ENCODE measurements around the gene POC1B. TPM values are rescaled to one million over a fixed set of nuclear protein-coding genes. Genes with fewer than 3 reads are reported as not detected.

Gene POC1B
- total RNA-seq, 1 donor from 2014 or later, result 13.1 TPM

DNA sequence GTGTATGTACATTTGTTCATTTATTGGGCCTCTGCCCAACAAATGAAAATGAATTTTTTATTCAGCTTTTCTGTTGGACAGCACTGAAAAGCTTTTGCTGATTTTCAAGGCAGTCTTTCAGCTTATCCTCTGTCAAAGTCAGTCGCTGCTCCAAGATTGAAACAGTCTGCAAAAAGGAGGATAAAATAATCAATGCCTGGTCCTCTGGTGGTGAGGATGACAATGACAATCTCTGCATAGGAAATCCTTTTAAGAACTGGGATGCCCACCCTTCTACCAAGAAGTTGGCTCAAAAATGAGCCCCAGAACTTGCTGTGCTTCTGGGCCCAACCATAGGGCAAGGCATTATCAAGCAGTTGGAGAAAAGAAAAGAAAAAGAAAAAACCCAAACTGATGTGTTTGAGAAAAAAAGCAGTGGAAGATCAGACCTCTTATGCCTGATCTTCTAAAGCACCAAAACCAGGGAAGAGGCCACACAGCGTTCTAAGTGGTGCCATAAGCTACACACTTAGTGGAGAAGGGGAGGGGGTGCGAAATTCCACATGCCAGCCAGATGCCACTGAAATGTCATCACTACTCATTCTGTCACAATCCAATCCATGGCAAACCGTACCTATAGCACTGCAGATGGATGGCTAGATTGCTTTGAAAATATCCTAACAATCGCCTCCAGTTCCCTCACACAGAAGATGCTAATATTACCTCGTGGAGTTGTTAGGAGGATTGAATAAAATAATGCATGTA lies 104.6 kb downstream of the POC1B start:
- DNase-seq (ENCODE audit: low read depth in 2 of 2), result no peak

DNA sequence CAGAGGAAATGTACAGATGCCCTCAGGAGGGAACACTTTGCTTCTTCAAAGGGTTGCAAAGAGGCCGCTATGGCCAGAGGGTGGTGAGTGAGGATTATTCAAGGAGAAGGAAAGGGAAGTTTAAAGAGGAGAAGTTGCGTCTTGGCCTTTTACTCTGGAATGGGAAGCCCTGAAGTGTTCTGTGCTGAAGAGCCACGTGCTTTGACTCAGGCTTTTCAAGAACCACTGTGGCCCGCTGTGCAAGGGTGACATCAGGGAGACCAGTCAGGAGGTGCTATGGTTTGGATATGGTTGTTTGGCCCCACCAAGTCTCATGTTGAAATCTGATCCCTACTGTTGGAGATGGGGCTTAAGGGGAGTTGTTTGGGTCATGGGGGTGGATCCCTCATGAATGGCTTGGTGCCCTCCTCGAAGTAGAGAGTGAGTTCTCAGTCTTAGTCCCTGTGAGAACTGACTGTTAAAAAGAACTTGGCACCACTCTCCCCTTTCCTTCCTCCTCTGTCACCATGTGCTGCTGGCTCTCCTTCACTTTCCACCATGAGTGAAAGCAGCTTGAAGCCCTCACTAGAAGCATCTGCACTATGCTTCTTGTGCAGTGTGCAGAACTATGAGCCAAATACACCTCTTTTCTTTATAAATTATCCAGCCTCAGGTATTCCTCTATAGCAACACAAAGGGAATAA lies 107.5 kb downstream of the POC1B start:
- DNase-seq (ENCODE audit: low read depth in 2 of 2), result no peak

DNA sequence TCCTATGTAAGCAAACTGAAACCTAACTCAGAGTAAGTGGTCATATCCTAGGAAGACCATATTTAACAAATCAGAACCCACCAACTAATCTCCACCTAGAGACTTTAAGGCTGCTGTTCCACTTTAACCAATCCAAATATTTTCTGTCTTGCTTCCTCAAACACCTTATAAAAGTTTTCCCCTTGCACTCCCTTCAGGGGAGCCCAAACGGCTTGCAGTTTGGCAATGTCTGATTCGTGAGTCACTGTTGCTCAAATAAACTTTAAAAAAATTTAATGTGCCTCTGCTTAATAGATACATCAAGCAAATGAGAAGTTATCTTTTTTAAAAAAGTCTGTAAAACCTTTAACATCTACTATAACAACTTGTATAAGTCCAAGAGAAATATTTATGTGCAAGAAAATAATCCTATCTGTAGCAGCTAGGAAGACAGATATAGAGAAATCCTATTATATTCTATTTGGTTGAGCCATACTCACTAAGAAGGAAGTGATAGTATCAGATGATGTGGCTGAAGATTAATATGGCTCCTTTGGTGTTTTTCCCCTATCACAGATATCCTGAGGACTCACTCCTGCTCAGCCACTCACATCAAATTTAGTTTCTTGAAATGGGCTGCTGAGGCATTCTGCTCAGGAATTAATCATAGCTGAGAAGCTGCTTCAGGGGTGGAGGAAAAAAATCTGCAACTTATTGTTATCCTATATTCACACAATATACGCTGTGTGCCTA lies 108.4 kb downstream of the POC1B start:
- peak in 1 of 2 donors; percentile 20 for DNase-seq (ENCODE audit: low read depth in 2 of 2)

DNA sequence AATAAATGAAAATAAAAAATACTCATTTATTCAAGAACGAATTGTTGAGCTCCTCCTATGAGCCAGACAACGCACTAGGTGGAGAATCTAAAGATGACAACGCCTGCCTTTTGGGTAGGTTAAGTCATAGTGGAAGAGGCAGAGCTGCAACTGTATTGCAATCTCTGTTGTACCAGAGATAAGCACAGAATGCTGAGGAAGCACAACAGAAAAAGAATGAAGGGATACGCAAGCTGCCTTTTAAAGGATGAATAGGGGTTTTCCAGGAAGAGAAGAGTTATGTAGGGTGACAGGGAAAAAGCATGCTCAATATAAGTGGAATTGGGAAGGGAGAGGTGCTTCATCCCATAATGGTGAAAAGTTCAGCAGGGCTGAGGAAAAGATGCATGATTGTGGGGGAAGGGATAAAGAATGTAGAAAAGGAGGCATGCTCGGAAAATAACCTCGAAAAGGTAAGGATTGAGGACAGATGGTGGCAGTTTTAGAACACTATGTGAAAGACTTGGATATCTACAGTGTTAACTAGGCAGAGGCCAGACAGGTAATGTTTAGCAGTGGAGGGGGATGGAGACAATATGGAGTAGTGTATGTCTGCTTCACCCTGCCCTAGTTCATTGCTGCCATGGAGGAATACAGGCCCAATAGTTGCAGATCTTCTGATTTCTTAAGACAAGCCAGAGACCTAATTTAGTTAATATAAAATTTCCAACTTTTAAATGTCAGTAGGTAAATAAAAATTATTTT lies 109.6 kb downstream of the POC1B start:
- no peak for DNase-seq (ENCODE audit: low read depth in 2 of 2)

DNA sequence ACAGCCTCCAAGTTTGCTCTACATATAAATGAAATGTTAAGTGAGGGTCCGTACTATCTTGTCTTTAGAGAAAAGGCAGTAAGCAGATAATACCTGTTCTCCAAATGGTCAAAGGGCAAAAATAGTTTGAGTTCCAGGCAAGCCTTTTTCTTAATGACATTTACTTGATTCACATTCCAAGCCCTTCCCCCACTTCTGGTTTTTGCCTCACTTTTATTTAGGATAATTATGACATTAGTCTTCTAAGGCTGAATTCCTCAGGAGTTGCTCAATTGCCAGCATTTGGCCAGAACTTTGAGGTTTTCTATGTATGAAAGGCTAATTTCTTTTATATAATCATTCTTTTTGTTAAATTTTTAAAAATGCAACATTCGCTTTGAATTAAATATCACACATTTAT lies 111.0 kb downstream of the POC1B start:
- no peak for DNase-seq (ENCODE audit: low read depth in 2 of 2)

DNA sequence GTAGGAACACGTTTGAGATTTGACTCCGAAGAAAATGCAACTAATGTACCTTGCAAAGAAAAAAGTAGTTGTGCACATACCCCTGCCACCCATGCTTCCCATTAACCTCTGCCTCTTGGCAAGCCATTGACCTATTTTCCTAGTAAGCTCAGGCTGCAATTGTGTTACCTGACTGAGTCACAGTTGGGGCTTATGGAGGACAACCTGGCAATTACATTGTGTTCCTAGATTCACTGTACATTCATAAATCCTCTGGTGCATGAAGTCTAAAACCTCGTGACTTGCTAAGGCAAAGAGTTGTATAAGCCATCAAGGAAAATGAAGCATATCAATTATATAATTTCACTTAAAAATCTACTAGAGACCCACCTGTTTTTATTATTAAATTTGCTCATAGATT lies 111.5 kb downstream of the POC1B start:
- DNase-seq (ENCODE audit: low read depth in 2 of 2), result no peak

DNA sequence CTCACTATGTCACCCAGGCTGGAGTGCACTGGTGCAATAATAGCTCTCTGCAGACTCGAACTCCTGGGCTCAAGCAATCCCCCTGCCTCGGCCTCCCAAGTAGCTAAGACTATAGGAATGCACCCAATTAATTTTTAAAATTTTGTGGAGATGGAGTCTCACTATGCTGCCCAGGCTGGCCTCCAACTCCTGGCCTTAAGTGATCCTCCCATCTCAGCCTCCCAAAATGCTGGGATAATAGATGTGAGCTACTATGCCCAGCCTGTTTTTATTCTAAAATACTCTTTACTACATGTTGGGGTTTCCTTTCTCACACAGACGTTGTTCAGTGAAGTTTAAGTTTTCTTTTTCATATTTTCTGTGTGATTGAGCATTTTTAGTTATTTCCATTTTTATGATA lies 112.6 kb downstream of the POC1B start:
- no peak for DNase-seq (ENCODE audit: low read depth in 2 of 2)

DNA sequence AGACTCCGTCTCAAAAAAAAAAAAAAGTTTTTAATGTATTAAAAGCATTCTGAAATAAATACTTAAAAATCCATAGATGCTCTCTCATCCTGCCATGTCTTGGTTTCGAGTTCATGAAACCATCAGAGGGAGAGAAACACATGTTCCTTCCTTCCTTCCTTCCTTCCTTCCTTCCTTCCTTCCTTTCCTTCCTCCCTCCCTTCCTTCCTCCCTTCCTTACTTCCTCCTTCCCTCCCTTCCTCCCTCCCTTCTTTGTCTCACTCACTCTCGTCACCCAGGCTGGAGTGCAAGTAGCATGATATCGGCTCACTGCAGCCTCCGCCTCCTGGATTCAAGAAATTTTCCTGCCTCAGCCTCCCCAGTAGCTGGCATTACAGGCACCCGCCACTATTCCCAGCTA lies 113.2 kb downstream of the POC1B start:
- DNase-seq (ENCODE audit: low read depth in 2 of 2), result no peak

DNA sequence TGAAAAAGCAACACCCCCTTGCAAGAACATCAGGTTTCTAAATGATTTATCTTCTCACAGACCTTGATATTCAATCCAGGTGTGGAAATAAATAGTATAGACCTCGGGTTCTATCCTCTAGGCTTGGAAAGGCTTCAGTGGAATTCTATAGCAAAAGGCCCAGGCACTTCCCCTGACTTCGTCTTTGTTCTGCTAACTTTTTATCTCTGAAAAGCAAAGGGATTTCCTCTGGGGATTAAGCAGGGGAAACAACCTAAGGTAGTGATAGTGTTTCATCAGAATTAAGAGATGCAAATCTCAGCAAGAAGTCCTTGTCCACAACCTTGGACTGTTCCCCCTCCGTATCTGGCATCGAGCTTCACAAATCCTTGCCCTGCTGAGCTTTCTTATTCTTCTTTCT lies 114.0 kb downstream of the POC1B start:
- DNase-seq (ENCODE audit: low read depth in 2 of 2), result no peak

DNA sequence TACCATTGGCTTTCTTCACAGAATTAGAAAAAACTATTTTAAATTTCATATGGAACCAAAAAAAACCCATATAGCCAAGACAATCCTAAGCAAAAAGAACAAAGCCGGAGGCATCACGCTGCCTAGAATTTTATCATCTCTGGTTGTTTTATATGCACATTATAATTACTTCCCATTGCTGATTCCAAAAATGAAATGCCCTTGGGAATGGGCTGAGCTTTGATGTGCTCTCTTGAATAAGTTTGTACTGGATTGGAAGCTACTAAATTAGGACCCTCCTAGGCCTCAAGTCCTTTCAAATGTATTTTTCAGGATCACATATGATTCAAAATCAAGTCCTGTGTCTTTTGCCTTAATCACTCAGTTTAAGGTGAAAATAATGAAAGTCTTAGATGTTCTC lies 114.6 kb downstream of the POC1B start:
- no peak for DNase-seq (ENCODE audit: low read depth in 2 of 2)

DNA sequence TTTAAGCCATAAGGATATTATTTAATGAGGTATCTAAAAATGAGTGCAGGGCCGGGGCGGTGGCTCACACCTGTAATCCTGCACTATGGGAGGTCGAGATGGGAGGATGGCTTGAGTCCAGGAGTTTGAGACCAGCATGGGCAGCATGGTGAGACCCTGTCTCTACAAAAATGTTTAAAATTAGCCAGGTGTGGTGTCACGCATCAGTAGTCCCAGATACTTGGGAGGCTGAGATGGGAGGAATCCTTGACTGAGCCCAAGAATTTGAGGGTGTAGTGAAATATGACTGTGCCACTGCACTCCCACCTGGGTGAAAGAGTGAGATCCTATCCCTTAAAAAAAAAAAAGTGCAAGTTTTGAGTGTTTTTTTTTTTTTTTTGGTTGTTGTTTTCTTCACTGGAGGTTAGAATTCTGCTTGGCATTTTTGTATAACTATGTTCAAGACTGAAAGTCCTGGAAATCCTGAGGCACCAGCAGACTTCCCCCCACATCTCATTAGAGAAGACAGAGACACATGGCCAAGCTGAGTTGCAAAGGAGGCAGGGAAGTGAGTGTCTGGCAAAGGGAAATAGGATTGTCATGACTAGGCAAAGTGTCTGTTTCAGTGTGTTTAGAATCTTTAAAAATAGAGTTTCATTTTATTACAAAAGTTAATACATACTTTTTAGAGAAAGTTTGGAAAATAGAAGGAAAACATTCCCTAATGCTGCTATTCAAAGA lies 120.1 kb downstream of the POC1B start:
- peak in 1 of 2 donors; percentile 39 for DNase-seq (ENCODE audit: low read depth in 2 of 2)

DNA sequence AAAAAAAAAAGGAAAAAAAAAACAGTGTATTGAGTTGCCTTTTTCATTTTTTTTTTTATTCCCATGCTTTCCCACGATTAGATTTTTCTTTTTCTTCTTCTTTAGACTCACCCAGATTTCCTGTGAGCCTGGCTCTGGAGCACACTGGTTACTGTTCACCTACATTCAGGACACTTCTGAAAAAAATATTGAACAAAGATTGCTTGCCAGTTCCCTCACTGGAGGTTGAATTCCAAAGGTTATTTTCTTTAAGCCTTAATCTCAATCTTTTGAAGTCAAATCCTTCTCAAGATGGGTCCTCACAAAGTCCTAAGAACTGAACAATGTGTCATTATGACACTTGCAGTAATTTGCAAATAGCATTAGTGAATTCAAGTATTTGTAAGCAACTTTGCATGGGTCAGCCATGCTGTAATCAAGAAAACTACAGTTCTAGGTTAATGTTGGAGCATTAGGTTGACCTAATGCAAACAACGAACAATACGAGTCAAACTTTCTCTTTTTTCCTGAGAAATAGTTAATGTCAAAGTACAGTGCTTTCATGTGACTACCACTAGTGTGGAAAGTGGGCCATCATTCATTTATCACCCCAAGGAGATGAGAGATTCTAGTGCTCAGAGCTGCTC lies 124.3 kb downstream of the POC1B start:
- DNase-seq (ENCODE audit: low read depth in 2 of 2), result no peak

DNA sequence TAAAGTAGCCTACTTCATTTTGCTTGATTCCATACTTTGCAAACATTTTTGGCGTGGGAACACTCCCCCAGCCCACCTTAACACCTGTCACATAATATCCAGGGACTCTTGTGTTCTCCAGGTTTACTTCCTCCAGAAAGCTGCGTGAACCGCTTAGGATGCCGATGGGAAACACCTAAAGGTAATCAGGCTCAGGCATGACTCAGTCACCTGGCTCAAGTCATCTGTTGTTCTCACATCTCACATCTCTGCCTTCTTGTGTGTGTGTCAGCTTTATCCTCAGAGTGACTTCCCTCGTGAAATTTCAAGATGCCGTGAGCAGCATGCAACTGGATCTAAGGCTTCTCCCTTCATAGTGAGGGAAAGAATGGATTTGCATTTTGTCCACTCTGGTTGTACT lies 125.4 kb downstream of the POC1B start:
- no peak for DNase-seq (ENCODE audit: low read depth in 2 of 2)

DNA sequence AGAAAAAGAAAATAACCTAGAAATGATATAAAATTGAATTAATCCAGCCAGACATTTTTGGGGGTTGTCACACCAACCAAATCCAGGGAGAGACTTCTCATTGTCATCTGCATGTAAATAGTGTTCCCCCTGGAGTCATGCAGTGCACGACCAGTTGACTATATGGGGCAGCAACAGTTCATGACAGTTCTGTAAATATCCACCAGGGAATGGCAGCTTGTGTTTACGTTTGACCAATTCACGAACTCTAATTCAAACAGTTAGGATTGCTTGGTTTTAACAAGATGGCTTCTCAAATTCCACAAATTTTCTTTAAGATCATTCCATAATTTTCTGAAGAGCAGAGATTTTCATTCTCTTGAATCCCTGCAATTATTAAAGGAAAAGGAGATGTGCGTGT lies 130.1 kb downstream of the POC1B start:
- no peak for DNase-seq (ENCODE audit: low read depth in 2 of 2)

DNA sequence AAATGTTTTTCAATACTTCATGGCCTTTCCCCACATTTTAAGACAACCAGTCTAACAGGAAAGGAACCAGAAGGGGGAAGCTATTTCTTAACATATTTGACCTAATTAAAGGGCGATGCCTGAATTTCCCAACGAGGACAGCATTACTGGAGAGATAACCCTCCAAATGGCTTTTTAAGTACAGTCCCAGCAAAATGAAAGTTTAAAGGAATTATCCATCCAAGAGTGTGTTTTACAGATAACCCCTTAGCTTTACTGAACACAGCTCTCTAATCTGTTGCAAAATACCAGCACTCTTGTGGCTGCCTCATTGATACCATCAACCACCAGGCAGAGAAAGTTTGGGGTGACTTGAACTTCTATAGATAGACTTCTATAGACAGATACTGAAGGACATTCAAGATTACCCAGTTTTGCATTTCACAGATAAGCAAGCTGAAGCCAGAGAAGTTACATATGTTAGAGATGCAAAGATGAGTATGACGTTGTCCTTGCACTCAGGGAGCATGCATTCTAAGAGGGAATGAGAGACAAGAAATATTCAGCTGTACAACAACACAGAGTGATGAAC lies 132.2 kb downstream of the POC1B start:
- no peak for DNase-seq (ENCODE audit: low read depth in 2 of 2)

DNA sequence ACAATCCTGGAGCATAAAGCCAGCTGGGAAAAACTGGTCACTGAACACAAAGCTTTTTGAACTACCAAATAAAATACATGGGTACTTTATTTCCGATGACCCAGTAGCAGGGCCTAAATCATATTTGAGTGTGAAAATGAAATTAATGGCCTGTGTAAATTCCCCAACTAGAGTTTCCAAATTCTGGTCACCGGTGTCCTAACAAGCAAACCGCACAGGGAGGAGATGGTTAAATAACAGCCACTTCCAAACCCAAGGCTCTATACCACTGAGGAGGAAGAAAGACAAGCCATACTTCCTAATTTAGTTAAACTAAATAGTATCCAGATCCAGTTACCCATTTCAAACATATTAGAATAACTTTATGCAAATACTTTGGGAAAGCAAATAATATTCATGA lies 133.5 kb downstream of the POC1B start:
- no peak for DNase-seq (ENCODE audit: low read depth in 2 of 2)

DNA sequence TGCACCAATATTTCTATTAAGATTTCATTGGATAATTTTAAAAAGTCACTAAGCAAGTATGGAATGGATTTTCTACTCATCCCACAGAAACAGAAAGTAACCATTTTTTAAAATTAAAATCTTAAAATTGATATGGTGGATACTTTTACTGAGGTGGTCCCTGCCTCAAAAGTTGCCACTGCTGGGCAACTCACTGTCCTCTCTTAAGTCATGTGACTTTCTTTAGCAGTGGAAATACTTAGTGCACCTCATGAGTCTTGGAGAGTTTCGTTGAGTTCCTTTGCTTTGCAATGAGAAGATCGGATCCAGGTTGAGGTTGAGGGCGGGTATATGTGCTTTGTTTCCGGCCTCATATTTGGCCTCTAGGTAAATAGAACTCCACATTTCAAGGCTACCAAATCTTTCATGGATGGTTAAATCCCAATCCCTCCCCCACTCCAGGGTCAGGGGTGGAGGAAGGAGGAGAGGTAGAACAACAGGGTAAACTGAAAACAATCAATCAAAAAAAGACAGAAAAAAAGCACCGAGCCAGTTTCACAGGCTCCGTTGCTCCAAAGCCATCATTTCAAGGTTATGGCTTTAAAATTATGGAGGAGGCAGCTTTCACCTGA lies 134.0 kb downstream of the POC1B start:
- no peak for DNase-seq (ENCODE audit: low read depth in 2 of 2)

DNA sequence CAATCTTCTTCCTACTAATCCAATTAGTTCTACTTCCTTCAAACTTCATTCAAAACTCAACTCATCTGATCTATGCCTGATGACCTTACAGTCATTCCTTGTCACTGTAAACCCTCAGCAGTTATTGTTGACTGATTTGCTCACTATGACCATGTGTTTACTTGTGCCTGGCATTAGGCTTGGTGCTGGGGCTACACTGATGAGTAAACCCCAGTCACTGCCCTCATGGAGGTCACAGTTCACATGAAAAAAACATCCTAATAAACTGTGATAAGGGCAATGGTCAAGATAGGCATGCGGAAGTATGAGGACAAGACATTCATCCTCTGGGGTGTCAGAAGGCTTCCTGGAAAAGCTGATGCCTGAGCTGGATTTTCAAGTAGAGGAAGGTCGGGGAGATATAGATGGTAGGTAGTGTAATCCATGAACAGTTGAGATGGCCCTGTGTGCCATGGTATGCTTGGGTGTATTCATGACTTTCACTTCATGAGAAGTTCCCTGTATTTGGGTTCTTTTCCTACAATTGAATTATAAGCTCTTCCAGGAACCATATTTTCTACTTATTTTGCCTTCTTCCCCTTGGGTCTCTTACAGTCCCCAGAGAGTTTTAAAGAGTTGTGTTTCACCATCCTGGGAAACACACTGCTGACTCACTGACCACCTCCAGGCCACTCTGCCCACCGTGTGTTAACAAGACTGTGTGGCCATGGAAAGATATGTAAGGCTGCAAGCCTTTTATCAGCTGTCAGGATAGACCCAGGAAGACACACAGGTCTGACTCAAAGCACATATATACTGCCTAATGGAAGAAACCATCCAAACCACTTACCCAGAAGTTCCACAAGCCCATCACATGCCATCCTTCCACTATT lies 134.8 kb downstream of the POC1B start:
- peak in 1 of 2 donors; percentile 59 for DNase-seq (ENCODE audit: low read depth in 2 of 2)

Data from lung microvascular endothelial cell (primary cell).